ENCODE data around the gene TPK1. TPM values are rescaled to one million over a fixed set of nuclear protein-coding genes. Genes with fewer than 3 reads are reported as not detected.

Gene TPK1
- total and polyA plus RNA-seq, 2 of the 13 experiments (the other 11 are each of a cell fraction or from before 2014, with no cell fraction given), result 1.0 to 1.2 TPM

DNA sequence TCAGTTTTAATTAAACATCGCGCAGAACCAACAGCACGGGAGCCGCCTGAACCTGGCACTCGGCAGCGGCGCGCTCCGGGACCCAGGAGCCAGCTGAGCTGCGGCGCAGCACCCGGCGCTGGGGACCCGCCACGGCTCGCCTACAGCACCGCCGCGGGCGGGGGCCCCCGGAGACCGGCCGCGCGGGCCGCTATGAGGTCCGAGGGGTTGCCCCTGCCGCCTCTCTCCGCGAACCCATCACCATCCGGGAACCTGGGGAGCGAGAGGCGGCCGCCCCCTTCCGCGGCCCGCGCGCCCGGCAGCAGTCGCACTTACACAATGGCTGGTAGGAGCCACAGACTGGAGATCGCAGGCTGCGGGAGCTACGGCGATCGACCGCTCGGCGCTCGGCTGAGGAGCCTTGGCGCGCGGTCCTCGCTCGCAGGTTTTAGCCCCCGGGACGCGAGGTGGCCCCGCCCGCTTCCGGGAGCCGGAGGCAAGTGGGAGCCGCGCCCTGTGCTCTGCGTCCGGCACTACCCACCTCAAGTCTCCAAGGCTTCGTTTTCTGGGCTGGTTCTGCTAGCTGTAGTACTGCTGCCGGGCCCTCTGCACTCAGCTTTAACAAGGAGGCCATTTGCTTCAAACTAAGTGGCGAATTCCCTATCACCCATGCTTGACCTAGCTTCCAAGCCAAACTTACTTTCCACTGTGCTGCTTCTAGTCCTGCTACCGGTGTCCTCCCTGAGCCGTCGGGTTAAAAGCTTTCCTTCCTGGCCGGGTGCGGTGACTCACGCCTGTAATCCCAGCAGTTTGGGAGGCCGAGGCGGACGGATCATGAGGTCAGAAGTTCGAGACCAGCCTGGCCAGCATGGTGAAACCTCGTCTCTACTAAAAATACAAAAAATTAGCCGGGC, at the start of gene TPK1 (continued):
- TF ChIP-seq CENPX (CRISPR knock-in tag; IDR thresholded peaks at IDR 0.05) (no peak), EHMT2 (IDR thresholded peaks at IDR 0.05; ENCODE audit: borderline replicate concordance, low read depth, low read length) (0 out of 2 replicates have a peak, but pooled peaks have one; percentile 67), SAP130 (CRISPR knock-in tag; IDR thresholded peaks at IDR 0.05; ENCODE audit: low read depth) (peak; percentile 66; the same call in 1 of the 2 replicates), ZMYM3 (CRISPR knock-in tag; IDR thresholded peaks at IDR 0.05) (peak; percentile 75; the same call in 1 of the 2 replicates), TMF1 (CRISPR knock-in tag; IDR thresholded peaks at IDR 0.05; ENCODE audit: low read depth) (no peak), BHLHE40 (IDR thresholded peaks at IDR 0.05; ENCODE audit: low read length) (no peak), ZSCAN29 (CRISPR knock-in tag; conservative IDR thresholded peaks at IDR 0.05) (no peak), NAIF1 (CRISPR knock-in tag; IDR thresholded peaks at IDR 0.05; ENCODE audit: borderline replicate concordance) (peak; percentile 77; the same call in 1 of the 2 replicates), ERF (CRISPR knock-in tag; IDR thresholded peaks at IDR 0.05) (peak; percentile 78), ZNF264 (CRISPR knock-in tag; IDR thresholded peaks at IDR 0.05) (peak; percentile 63; the same call in 1 of the 2 replicates), MYC (CRISPR knock-in tag; IDR thresholded peaks at IDR 0.05; ENCODE audit: borderline replicate concordance) (peak; percentile 77; the same call in 1 of the 2 replicates), RBM39 (IDR thresholded peaks at IDR 0.05; ENCODE audit: low read depth, low read length, poor library complexity, severe bottlenecking) (peak; percentile 93), ZNF7 (CRISPR knock-in tag; IDR thresholded peaks at IDR 0.05) (0 out of 2 replicates have a peak, but pooled peaks have one; percentile 23), FOXP1 (IDR thresholded peaks at IDR 0.05) (no peak), FOXP1 (CRISPR knock-in tag; IDR thresholded peaks at IDR 0.05) (0 out of 2 replicates have a peak, but pooled peaks have one; percentile 17), GABPA (IDR thresholded peaks at IDR 0.05; ENCODE audit: low read depth, low read length) (peak; percentile 70), GABPA (CRISPR knock-in tag; IDR thresholded peaks at IDR 0.05; ENCODE audit: low read depth) (peak; percentile 84)
- TF ChIP-seq, protein P1, sequence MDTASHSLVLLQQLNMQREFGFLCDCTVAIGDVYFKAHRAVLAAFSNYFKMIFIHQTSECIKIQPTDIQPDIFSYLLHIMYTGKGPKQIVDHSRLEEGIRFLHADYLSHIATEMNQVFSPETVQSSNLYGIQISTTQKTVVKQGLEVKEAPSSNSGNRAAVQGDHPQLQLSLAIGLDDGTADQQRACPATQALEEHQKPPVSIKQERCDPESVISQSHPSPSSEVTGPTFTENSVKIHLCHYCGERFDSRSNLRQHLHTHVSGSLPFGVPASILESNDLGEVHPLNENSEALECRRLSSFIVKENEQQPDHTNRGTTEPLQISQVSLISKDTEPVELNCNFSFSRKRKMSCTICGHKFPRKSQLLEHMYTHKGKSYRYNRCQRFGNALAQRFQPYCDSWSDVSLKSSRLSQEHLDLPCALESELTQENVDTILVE (CRISPR knock-in tag; IDR thresholded peaks at IDR 0.05), result peak; percentile 73; the same call in 1 of the 2 replicates
- TF ChIP-seq, protein P2, sequence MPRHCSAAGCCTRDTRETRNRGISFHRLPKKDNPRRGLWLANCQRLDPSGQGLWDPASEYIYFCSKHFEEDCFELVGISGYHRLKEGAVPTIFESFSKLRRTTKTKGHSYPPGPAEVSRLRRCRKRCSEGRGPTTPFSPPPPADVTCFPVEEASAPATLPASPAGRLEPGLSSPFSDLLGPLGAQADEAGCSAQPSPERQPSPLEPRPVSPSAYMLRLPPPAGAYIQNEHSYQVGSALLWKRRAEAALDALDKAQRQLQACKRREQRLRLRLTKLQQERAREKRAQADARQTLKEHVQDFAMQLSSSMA (CRISPR knock-in tag; IDR thresholded peaks at IDR 0.05), result peak; percentile 82; the same call in 1 of the 2 replicates
- TF ChIP-seq, protein P3, sequence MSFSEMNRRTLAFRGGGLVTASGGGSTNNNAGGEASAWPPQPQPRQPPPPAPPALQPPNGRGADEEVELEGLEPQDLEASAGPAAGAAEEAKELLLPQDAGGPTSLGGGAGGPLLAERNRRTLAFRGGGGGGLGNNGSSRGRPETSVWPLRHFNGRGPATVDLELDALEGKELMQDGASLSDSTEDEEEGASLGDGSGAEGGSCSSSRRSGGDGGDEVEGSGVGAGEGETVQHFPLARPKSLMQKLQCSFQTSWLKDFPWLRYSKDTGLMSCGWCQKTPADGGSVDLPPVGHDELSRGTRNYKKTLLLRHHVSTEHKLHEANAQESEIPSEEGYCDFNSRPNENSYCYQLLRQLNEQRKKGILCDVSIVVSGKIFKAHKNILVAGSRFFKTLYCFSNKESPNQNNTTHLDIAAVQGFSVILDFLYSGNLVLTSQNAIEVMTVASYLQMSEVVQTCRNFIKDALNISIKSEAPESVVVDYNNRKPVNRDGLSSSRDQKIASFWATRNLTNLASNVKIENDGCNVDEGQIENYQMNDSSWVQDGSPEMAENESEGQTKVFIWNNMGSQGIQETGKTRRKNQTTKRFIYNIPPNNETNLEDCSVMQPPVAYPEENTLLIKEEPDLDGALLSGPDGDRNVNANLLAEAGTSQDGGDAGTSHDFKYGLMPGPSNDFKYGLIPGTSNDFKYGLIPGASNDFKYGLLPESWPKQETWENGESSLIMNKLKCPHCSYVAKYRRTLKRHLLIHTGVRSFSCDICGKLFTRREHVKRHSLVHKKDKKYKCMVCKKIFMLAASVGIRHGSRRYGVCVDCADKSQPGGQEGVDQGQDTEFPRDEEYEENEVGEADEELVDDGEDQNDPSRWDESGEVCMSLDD (CRISPR knock-in tag; IDR thresholded peaks at IDR 0.05; ENCODE audit: borderline replicate concordance), result no peak
- TF ChIP-seq, protein P4, sequence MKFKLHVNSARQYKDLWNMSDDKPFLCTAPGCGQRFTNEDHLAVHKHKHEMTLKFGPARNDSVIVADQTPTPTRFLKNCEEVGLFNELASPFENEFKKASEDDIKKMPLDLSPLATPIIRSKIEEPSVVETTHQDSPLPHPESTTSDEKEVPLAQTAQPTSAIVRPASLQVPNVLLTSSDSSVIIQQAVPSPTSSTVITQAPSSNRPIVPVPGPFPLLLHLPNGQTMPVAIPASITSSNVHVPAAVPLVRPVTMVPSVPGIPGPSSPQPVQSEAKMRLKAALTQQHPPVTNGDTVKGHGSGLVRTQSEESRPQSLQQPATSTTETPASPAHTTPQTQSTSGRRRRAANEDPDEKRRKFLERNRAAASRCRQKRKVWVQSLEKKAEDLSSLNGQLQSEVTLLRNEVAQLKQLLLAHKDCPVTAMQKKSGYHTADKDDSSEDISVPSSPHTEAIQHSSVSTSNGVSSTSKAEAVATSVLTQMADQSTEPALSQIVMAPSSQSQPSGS (CRISPR knock-in tag; IDR thresholded peaks at IDR 0.05), result peak; percentile 83
- TF ChIP-seq, protein P5, sequence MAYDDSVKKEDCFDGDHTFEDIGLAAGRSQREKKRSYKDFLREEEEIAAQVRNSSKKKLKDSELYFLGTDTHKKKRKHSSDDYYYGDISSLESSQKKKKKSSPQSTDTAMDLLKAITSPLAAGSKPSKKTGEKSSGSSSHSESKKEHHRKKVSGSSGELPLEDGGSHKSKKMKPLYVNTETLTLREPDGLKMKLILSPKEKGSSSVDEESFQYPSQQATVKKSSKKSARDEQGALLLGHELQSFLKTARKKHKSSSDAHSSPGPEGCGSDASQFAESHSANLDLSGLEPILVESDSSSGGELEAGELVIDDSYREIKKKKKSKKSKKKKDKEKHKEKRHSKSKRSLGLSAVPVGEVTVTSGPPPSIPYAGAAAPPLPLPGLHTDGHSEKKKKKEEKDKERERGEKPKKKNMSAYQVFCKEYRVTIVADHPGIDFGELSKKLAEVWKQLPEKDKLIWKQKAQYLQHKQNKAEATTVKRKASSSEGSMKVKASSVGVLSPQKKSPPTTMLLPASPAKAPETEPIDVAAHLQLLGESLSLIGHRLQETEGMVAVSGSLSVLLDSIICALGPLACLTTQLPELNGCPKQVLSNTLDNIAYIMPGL (CRISPR knock-in tag; IDR thresholded peaks at IDR 0.05; ENCODE audit: borderline replicate concordance in 1 of 2, low read depth in 1 of 2), result peak; percentile 77 to 79; a peak in 3 of 4 replicates

Measured in HepG2 (cell line).